Measurements from ENCODE around the gene GABRG3. TPM values are rescaled to one million over a fixed set of nuclear protein-coding genes. Genes with fewer than 3 reads are reported as not detected.

Gene GABRG3
- total RNA-seq, 1 experiment from 2014 or later = 0.15 TPM

- no peak for TF ChIP-seq CTCF (conservative IDR thresholded peaks at IDR 0.05)
These were observed 126.5 kb downstream of the GABRG3 start for GRCh38 chr15:27097506-27097905.

More at GRCh38 chr15:27097506-27097905, 126.5 kb downstream of the GABRG3 start:
- Histone ChIP-seq H3K79me1 (ENCODE audit: insufficient read depth, low read depth, low read length, poor library complexity, severe bottlenecking) (no peaks in the 10 kb centered on the region), H2BK120ac (ENCODE audit: low read depth, low read length, poor library complexity, severe bottlenecking) (no peak overlapping the region), H3K56ac (ENCODE audit: insufficient read length, low read depth, low read length) (no peak overlapping the region), H3K79me2 (ENCODE audit: insufficient read depth, low read length) (no peaks in the 10 kb centered on the region), H2BK20ac (ENCODE audit: low read depth, low read length, poor library complexity, severe bottlenecking) (no peak overlapping the region), H2BK12ac (ENCODE audit: insufficient read length, low read depth, low read length) (no peak overlapping the region), H3K23ac (ENCODE audit: insufficient read length, low read depth, low read length) (no peak overlapping the region), H3T11ph (ENCODE audit: low read length) (no peak overlapping the region), H2AK5ac (ENCODE audit: insufficient read length, low read length) (no peak overlapping the region), H4K8ac (replicated peaks; ENCODE audit: insufficient read length, low read depth, low read length) (no peak overlapping the region), H4K91ac (ENCODE audit: insufficient read length, low read depth, low read length) (no peak overlapping the region), H3K14ac (ENCODE audit: insufficient read depth, low read length) (no peak overlapping the region; the same call in 1 of the 2 replicates), H3K4ac (ENCODE audit: low read depth, low read length) (no peak overlapping the region), H3K27ac (ENCODE audit: insufficient read length, low read depth, low read length) (no peak overlapping the region), H2BK15ac (ENCODE audit: low read depth, low read length) (no peak overlapping the region), H3K9me3 (ENCODE audit: control insufficient read depth, low read depth, low read length) (no peaks in the 10 kb centered on the region), H3K27me3 (ENCODE audit: insufficient read depth, low read length) (no peaks in the 10 kb centered on the region), H4K5ac (ENCODE audit: insufficient read length, low read depth, low read length) (no peak overlapping the region), H3K23me2 (ENCODE audit: insufficient read length, low read depth, low read length, poor library complexity, severe bottlenecking) (no peaks in the 10 kb centered on the region), H3K4me1 (ENCODE audit: insufficient read depth, low read length) (no peaks in the 10 kb centered on the region; the same call in 1 of the 2 replicates), H2AFZ (ENCODE audit: low read length) (no peak overlapping the region), H2BK5ac (ENCODE audit: insufficient read length, low read length) (no peak overlapping the region), H3K4me2 (ENCODE audit: insufficient read depth, insufficient read length, low read length) (no peak overlapping the region), H4K20me1 (ENCODE audit: control insufficient read depth, insufficient read depth, insufficient read length) (no peaks in the 10 kb centered on the region), H3K18ac (ENCODE audit: insufficient read length, low read depth, low read length) (no peak overlapping the region), H3K9ac (ENCODE audit: extremely low read depth, insufficient read length, low read length) (no peak overlapping the region)
- no peaks in the 10 kb centered on the region; a peak in 1 of 7 replicates for H3K36me3 Mint-ChIP-seq (ENCODE audit: insufficient read depth in 1 of 3, low read depth in 3 of 3)
- no peak for DNase-seq
- H3K27me3 Mint-ChIP-seq (ENCODE audit: low read depth) = no peaks in the 10 kb centered on the region; the same call in 1 of the 2 replicates
- no CpG with 5 or more reads among the region's 3 CpGs for WGBS (ENCODE audit: extremely low coverage, insufficient read length, low lambda C conversion rate)
- H3K27ac Mint-ChIP-seq = no peak overlapping the region
- peaks cover 11 to 12% of the 10 kb centered on the region in 2 experiments for H3K4me1 Mint-ChIP-seq
- no peak overlapping the region for H3K4me3 Mint-ChIP-seq
- no peaks in the 10 kb centered on the region for H3K9me3 Mint-ChIP-seq
